SK-N-SH (cell line): Measurements from ENCODE around the gene GAB4. TPM values are rescaled to one million over a fixed set of nuclear protein-coding genes. Genes with fewer than 3 reads are reported as not detected.
"Not testable (repeated sequence)": the region's sequence is repeated elsewhere in the genome, so short reads cannot be mapped to it uniquely, and the experiment has no call there.

Source experiments
- CTCF ChIA-PET: fragments of 300-600, 350-600 bp; formaldehyde crosslinking; extraction: SDS; loops from one replicate; lab custom pipeline; 2021; lab: Yijun Ruan, JAX
- POLR2A ChIA-PET: fragments of 350-600 bp; sonication (Branson Sonifier 250); formaldehyde crosslinking; extraction: SDS; loops from one replicate; lab custom pipeline; 2020; ENCODE audit warnings: antibody characterized with exemption, inconsistent platforms; lab: Yijun Ruan, JAX
- DNase-seq: peaks from one replicate; pipeline ENCODE4 v3.0.0; 2012
- H2AFZ ChIP-seq: fragments of 200-600 bp; sonication (generic); 2 replicates; pipeline ENCODE4 v1.8.1; 2016; ENCODE audit warnings: antibody characterized with exemption, mild to moderate bottlenecking, low read depth
- H3F3A ChIP-seq: fragments of 200-600 bp; sonication (generic); replicated peaks from 2 replicates; pipeline ENCODE3; 2016; ENCODE audit warnings: antibody characterized with exemption, mild to moderate bottlenecking; ENCODE audit not compliant: insufficient read depth
- H3K27ac ChIP-seq, 2 experiments: fragments of 200-500 bp in 1 of 2; fragments of 200-600 bp in 1 of 2; sonication (Bioruptor generic) in 1 of 2; sonication (generic), shearing (Covaris generic) in 1 of 2; 2 replicates each; pipeline versions ENCODE4 v1.5.1 to v1.6.1; 2014 to 2016; ENCODE audit warnings: low read depth in 2 of 2, inconsistent platforms in 1 of 2, low read length in 1 of 2, mild to moderate bottlenecking in 1 of 2, mixed read lengths in 1 of 2
- H3K27me3 ChIP-seq: fragments of 200-600 bp; sonication (generic), shearing (Covaris generic); 2 replicates; pipeline ENCODE4 v1.6.1; 2016; ENCODE audit warnings: mixed run types; ENCODE audit not compliant: insufficient read depth
- H3K36me3 ChIP-seq, 2 experiments: fragments of 200-500 bp in 1 of 2; fragments of 200-600 bp in 1 of 2; sonication (Bioruptor generic) in 1 of 2; sonication (generic) in 1 of 2; replicated peaks in 1 of 2; 2 replicates each; pipeline versions ENCODE3 to v1.5.1; 2014 to 2016; ENCODE audit warnings: low read length in 1 of 2, mild to moderate bottlenecking in 1 of 2; ENCODE audit not compliant: insufficient read depth in 2 of 2, control insufficient read depth in 1 of 2
- H3K4me1 ChIP-seq, 2 experiments: fragments of 200-500 bp in 1 of 2; fragments of 200-600 bp in 1 of 2; sonication (Bioruptor generic) in 1 of 2; sonication (generic), shearing (Covaris generic) in 1 of 2; 2 replicates each; pipeline versions ENCODE4 v1.5.1 to v1.6.1; 2014 to 2016; ENCODE audit warnings: low read depth in 1 of 2, low read length in 1 of 2, mixed run types in 1 of 2; ENCODE audit not compliant: insufficient read depth in 2 of 2, control insufficient read depth in 1 of 2
- H3K4me2 ChIP-seq: fragments of 200-600 bp; sonication (generic), shearing (Covaris generic); 2 replicates; pipeline ENCODE4 v1.6.1; 2017; ENCODE audit warnings: mixed run types
- H3K4me3 ChIP-seq, 2 experiments: fragments of 200-500 bp in 1 of 2; fragments of 200-600 bp in 1 of 2; sonication (Bioruptor generic) in 1 of 2; sonication (generic), shearing (Covaris generic) in 1 of 2; 2 replicates each; pipeline versions ENCODE4 v1.5.1 to v1.8.1; 2014 to 2016; ENCODE audit warnings: low read depth in 2 of 2, inconsistent platforms in 1 of 2, low read length in 1 of 2, mild to moderate bottlenecking in 1 of 2, mixed read lengths in 1 of 2, moderate library complexity in 1 of 2
- H3K79me2 ChIP-seq: fragments of 200-600 bp; sonication (generic); 2 replicates; pipeline ENCODE4 v1.8.1; 2017; ENCODE audit warnings: mild to moderate bottlenecking; ENCODE audit not compliant: insufficient read depth
- H3K9ac ChIP-seq: fragments of 200-600 bp; sonication (generic); 2 replicates; pipeline ENCODE4 v1.6.1; 2017; ENCODE audit warnings: mixed run types
- H3K9me2 ChIP-seq: fragments of 200-600 bp; sonication (generic); 2 replicates; pipeline ENCODE4 v1.6.1; 2017; ENCODE audit warnings: mixed run types
- H3K9me3 ChIP-seq: fragments of 200-600 bp; sonication (generic); 2 replicates; pipeline ENCODE4 v1.6.1; 2017; ENCODE audit warnings: mixed run types, mild to moderate bottlenecking, moderate library complexity
- H4K20me1 ChIP-seq: fragments of 200-600 bp; sonication (generic); 2 replicates; pipeline ENCODE4 v1.6.1; 2017; ENCODE audit warnings: mild to moderate bottlenecking, mixed run types; ENCODE audit not compliant: insufficient read depth
- CHD2 ChIP-seq: fragments of 150-350 bp; IDR thresholded peaks from 2 replicates; pipeline ENCODE4 v1.6.1; 2018; ENCODE audit warnings: low read length; ENCODE audit not compliant: partially characterized antibody
- CTCF ChIP-seq: fragments of 200-600 bp; sonication (generic); IDR thresholded peaks from 2 replicates; pipeline ENCODE4 v1.6.1; 2017; ENCODE audit warnings: antibody characterized with exemption, mild to moderate bottlenecking, moderate library complexity
- EP300 ChIP-seq, 2 experiments: IDR thresholded peaks; 2 replicates each; pipeline versions ENCODE4 v1.4.0 to v1.6.1; 2012; ENCODE audit warnings: borderline replicate concordance in 1 of 2, low read depth in 1 of 2, low read length in 1 of 2
- EZH2phosphoT487 ChIP-seq: fragments of 200-600 bp; sonication (generic); IDR thresholded peaks from 2 replicates; pipeline ENCODE4 v1.6.1; 2017; ENCODE audit warnings: low read depth, mixed run types, mild to moderate bottlenecking, antibody characterized with exemption, moderate library complexity, borderline replicate concordance
- GATA2 ChIP-seq: sonication (generic); formaldehyde crosslinking; IDR thresholded peaks from 2 replicates; pipeline ENCODE4 v1.5.0; 2020; ENCODE audit warnings: mild to moderate bottlenecking, missing genetic modification reagents
- MAX ChIP-seq: IDR thresholded peaks from 2 replicates; pipeline ENCODE4 v1.4.0; 2012; ENCODE audit warnings: low read depth
- MEF2A ChIP-seq: IDR thresholded peaks from 2 replicates; pipeline ENCODE4 v1.4.0; 2012; ENCODE audit warnings: low read depth, borderline replicate concordance
- MXI1 ChIP-seq: IDR thresholded peaks from 2 replicates; pipeline ENCODE4 v1.6.1; 2012; ENCODE audit warnings: mild to moderate bottlenecking, low read depth, low read length, improper control_type of control experiment
- NFIC ChIP-seq: IDR thresholded peaks from 2 replicates; pipeline ENCODE4 v1.4.0; 2012; ENCODE audit warnings: borderline replicate concordance
- RAD21 ChIP-seq: IDR thresholded peaks from 2 replicates; pipeline ENCODE4 v1.6.1; 2012; ENCODE audit warnings: mild to moderate bottlenecking, low read length
- RFX5 ChIP-seq: IDR thresholded peaks from 2 replicates; pipeline ENCODE4 v1.6.1; 2012; ENCODE audit warnings: mild to moderate bottlenecking, improper control_type of control experiment, low read length
- SIN3A ChIP-seq: IDR thresholded peaks from 2 replicates; pipeline ENCODE4 v1.6.1; 2012; ENCODE audit warnings: low read depth, mild to moderate bottlenecking, low read length, moderate library complexity, borderline replicate concordance
- SMC3 ChIP-seq: IDR thresholded peaks from 2 replicates; pipeline ENCODE4 v1.6.1; 2012; ENCODE audit warnings: low read depth, low read length, improper control_type of control experiment
- TCF12 ChIP-seq: IDR thresholded peaks from 2 replicates; pipeline ENCODE4 v1.4.0; 2012
- TEAD4 ChIP-seq: IDR thresholded peaks from 2 replicates; pipeline ENCODE4 v1.4.0; 2012; ENCODE audit warnings: mild to moderate bottlenecking, borderline replicate concordance; ENCODE audit not compliant: insufficient read depth
- USF1 ChIP-seq: IDR thresholded peaks from 2 replicates; pipeline ENCODE4 v1.4.0; 2012; ENCODE audit warnings: low read depth, borderline replicate concordance
- ZBTB33 ChIP-seq: IDR thresholded peaks from 2 replicates; pipeline ENCODE4 v1.4.0; 2012; ENCODE audit warnings: low read depth, borderline replicate concordance
- WGBS: methylation state at CpG from one replicate; pipeline ENCODE4 v1.1.6; 2017; ENCODE audit warnings: low lambda C conversion rate; 5-methylcytosine and 5-hydroxymethylcytosine counted together
- polyA plus RNA-seq, 3 experiments: library from polyadenylated mRNA; depleted of rRNA; stranded (reverse); fragments of >200 nt; gene quantifications; 2 replicates each; pipeline ENCODE4 v1.2.3, GENCODE V29; 2012

The GAB4 gene
- polyA plus RNA-seq, 1 of the 3 experiments (the other 2 are of a cell fraction), result not detected

GRCh38 chr22:16949561-16949960, 58.5 kb downstream of the GAB4 start:
- Histone ChIP-seq H3K9me3 (no peaks in the 10 kb centered on the region), H3K27ac (no peak overlapping the region), H2AFZ (no peak overlapping the region), H3K4me2 (no peak overlapping the region), H3K9ac (no peak overlapping the region), H3K9me2 (no peaks in the 10 kb centered on the region), H3K79me2 (no peaks in the 10 kb centered on the region), H3K27me3 (no peaks in the 10 kb centered on the region), H3K4me3 (no peak overlapping the region), H3F3A (no peaks in the 10 kb centered on the region), H3K36me3 (no peaks in the 10 kb centered on the region), H3K4me1 (no peaks in the 10 kb centered on the region), H4K20me1 (no peaks in the 10 kb centered on the region)
- ChIA-PET CTCF (no interaction called here), POLR2A (no interaction called here)
- no peak for DNase-seq
- TF ChIP-seq CTCF (no peak), TCF12 (no peak), CHD2 (no peak), GATA2 (no peak), TEAD4 (no peak), SMC3 (no peak), RFX5 (no peak), RAD21 (no peak), EZH2phosphoT487 (no peak), SIN3A (no peak), MXI1 (no peak), EP300 (IDR thresholded peaks at IDR 0.05; ENCODE audit: borderline replicate concordance in 1 of 2, low read depth in 1 of 2, low read length in 1 of 2) (no peak)
- 0% methylated on average over 3 of the region's 3 CpGs for WGBS

GRCh38 chr22:16937811-16938210, 70.2 kb downstream of the GAB4 start:
- H3F3A ChIP-seq, result no peaks in the 10 kb centered on the region
- TF ChIP-seq USF1, result no peak
- TF ChIP-seq NFIC, result no peak
- TF ChIP-seq MEF2A, result no peak
- no peak for TF ChIP-seq RFX5
- no peak for TF ChIP-seq MXI1
- no peak for TF ChIP-seq ZBTB33
- TF ChIP-seq MAX, result no peak
- no peak overlapping the region for H3K4me2 ChIP-seq
- H3K79me2 ChIP-seq, result no peaks in the 10 kb centered on the region
- CTCF ChIA-PET, result no interaction called here
- H3K27ac ChIP-seq, result no peak overlapping the region
- no peak overlapping the region for H3K9ac ChIP-seq
- H3K27me3 ChIP-seq, result no peaks in the 10 kb centered on the region
- no peak overlapping the region for H3K4me3 ChIP-seq
- H3K9me3 ChIP-seq, result no peaks in the 10 kb centered on the region
- no peaks in the 10 kb centered on the region for H3K9me2 ChIP-seq
- WGBS, result 6% methylated on average over 4 of the region's 5 CpGs
- POLR2A ChIA-PET, result no interaction called here
- DNase-seq, result no peak
- H4K20me1 ChIP-seq, result no peaks in the 10 kb centered on the region
- no peak overlapping the region for H2AFZ ChIP-seq
- no peaks in the 10 kb centered on the region for H3K4me1 ChIP-seq
- no peaks in the 10 kb centered on the region for H3K36me3 ChIP-seq

- H3K4me3 ChIP-seq, H4K20me1 ChIP-seq, H3K79me2 ChIP-seq, CTCF ChIA-PET, H3K9me3 ChIP-seq, H3K9me2 ChIP-seq, POLR2A ChIA-PET, H3K4me1 ChIP-seq, H3K27me3 ChIP-seq, H2AFZ ChIP-seq, H3K4me2 ChIP-seq, H3K36me3 ChIP-seq, H3F3A ChIP-seq, H3K9ac ChIP-seq, DNase-seq, H3K27ac ChIP-seq: not testable (repeated sequence)
- WGBS, result 15% methylated on average over 3 of the region's 5 CpGs
Measured at GRCh38 chr22:16937209-16937608, 70.8 kb downstream of the GAB4 start.
